ENCODE measurements around the gene ACOT12. TPM values are rescaled to one million over a fixed set of nuclear protein-coding genes. Genes with fewer than 3 reads are reported as not detected.
"Not testable (repeated sequence)": the region's sequence is repeated elsewhere in the genome, so short reads cannot be mapped to it uniquely, and the experiment has no call there.

Gene ACOT12
- polyA plus RNA-seq, 1 experiment = 0.18 TPM

DNA sequence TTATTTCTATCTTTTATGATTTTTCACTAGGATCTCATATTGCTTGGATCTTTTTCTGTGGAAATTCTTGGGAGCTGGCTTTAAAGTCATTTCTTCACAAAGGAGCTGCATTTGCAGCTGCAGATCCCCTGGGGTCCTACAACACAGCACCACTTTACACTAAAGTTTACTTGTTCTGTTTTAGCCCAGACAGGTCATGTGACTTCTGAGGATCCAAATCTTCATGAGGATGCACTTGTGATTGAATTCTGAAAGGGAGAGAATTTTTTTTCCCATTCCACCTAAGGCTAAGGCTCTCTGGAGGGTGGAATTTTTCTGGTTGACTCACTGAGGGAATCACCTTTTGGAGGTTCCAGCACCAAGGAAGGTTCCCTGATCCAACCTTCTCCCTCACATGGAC lies 43.4 kb downstream of the ACOT12 start:
- TF ChIP-seq, protein P1, sequence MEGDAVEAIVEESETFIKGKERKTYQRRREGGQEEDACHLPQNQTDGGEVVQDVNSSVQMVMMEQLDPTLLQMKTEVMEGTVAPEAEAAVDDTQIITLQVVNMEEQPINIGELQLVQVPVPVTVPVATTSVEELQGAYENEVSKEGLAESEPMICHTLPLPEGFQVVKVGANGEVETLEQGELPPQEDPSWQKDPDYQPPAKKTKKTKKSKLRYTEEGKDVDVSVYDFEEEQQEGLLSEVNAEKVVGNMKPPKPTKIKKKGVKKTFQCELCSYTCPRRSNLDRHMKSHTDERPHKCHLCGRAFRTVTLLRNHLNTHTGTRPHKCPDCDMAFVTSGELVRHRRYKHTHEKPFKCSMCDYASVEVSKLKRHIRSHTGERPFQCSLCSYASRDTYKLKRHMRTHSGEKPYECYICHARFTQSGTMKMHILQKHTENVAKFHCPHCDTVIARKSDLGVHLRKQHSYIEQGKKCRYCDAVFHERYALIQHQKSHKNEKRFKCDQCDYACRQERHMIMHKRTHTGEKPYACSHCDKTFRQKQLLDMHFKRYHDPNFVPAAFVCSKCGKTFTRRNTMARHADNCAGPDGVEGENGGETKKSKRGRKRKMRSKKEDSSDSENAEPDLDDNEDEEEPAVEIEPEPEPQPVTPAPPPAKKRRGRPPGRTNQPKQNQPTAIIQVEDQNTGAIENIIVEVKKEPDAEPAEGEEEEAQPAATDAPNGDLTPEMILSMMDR (IDR thresholded peaks at IDR 0.05; ENCODE audit: insufficient read depth, low read depth, low read length) = no peak
- H3K27me3 ChIP-seq (ENCODE audit: control insufficient read depth, insufficient read depth, low read length) = no peaks in the 10 kb centered on the region
- ChIA-PET CTCF (interaction anchor here (0.9 kb wide), 1 partner anchor 32 kb away, joined by 3 read pairs; no protein-coding TSS in a partner anchor), POLR2A (no interaction called here)
- no peak for DNase-seq (ENCODE audit: low read depth)
- no peaks in the 10 kb centered on the region for H3K36me3 ChIP-seq (ENCODE audit: control insufficient read depth, insufficient read depth, low read length)
- no peak overlapping the region for H3K4me3 ChIP-seq (ENCODE audit: low read depth, low read length)

DNA sequence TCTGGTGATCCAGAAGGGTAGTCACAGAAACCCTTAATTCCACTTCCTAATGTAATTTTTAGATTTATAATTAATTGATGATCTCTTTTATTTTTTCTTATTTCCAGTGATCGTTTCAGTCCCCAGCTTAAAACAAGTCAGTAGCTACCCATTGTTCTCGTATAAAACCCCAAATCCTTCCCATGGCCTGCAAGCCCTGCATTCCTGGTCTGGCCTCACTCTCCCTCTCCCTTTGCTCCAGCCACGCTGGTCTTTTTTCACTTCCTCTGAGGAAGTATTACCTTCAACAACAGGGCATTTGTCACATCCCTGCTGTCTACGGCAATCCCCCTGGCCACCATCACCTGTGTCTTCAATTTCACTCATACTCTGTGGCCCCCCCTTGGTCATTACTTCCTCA lies 44.8 kb downstream of the ACOT12 start:
- H3K27me3 ChIP-seq (ENCODE audit: control insufficient read depth, insufficient read depth, low read length) = no peaks in the 10 kb centered on the region
- ChIA-PET POLR2A (no interaction called here), CTCF (interaction anchor here (0.6 to 0.7 kb wide), 2 partner anchors 38 to 554 kb away, joined by 3 read pairs; no protein-coding TSS in a partner anchor)
- TF ChIP-seq, protein P1 (IDR thresholded peaks at IDR 0.05; ENCODE audit: insufficient read depth, low read depth, low read length) = no peak
- no peaks in the 10 kb centered on the region for H3K36me3 ChIP-seq (ENCODE audit: control insufficient read depth, insufficient read depth, low read length)
- no peak for DNase-seq (ENCODE audit: low read depth)
- H3K4me3 ChIP-seq (ENCODE audit: low read depth, low read length) = no peak overlapping the region

DNA sequence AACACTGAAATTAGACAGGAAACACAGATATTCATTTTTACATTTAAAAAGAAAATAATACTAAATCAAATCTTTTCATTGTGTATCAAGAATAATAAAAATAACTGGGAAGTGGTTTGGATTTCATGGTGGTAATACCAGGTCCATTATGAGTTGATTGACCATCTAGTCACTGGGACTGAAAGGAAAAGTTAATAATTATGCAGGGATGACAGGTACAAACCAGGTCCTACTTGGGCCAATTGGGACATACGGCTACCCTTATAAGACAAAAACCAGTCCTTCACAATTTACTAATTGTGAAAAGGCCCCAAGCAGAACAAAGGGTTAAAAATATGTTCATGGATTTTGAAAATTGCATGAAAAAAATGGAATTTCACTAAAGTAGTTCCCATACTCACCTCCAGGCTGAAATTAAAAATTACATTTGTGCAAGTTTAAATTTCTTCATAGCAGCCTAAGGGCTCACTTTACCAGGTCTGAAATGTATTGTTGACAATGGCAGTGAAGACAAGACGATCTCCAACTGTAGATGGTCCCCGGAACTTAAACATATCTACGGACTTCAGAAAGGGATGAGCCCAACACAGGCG lies 48.4 kb downstream of the ACOT12 start:
- DNase-seq (ENCODE audit: low read depth) = no peak
- ChIA-PET CTCF (no interaction called here), POLR2A (no interaction called here)
- TF ChIP-seq, protein P1 (IDR thresholded peaks at IDR 0.05; ENCODE audit: insufficient read depth, low read depth, low read length) = no peak
- Histone ChIP-seq H3K27me3 (ENCODE audit: control insufficient read depth, insufficient read depth, low read length) (no peaks in the 10 kb centered on the region), H3K4me3 (ENCODE audit: low read depth, low read length) (no peak overlapping the region), H3K36me3 (ENCODE audit: control insufficient read depth, insufficient read depth, low read length) (no peaks in the 10 kb centered on the region)

DNA sequence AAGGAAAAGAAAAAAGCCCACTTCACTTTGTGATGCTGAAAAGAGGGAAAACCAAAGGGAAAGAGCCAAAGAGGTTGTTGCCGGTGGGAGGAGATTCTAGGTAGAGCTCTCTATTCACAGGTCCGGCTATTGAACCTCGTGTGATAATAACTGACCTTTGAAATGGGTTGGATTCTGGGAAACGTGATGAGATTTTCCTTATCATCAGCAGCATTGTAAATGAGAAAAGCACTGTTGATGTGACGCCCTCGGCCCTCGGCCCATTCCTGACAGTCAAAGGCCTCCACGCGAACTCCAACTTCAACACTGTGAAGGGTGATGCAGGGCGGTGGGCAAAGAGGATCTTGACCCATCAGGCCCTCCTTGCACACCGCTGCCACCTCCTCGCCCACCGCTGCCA lies 49.2 kb downstream of the ACOT12 start:
- no peak overlapping the region for H3K4me3 ChIP-seq (ENCODE audit: low read depth, low read length)
- ChIA-PET POLR2A (no interaction called here), CTCF (no interaction called here)

GRCh38 chr5:81338213-81338612 lies 55.7 kb downstream of the ACOT12 start:
- H3K27me3 ChIP-seq (ENCODE audit: control insufficient read depth, insufficient read depth, low read length); H3K36me3 ChIP-seq (ENCODE audit: control insufficient read depth, insufficient read depth, low read length); H3K4me3 ChIP-seq (ENCODE audit: low read depth, low read length); DNase-seq (ENCODE audit: low read depth); CTCF ChIA-PET: not testable (repeated sequence)
- POLR2A ChIA-PET = interaction anchor here (0.6 kb wide), 1 partner anchor 45 kb away, joined by 4 read pairs; no protein-coding TSS in a partner anchor

More for the DNA sequence above, 49.2 kb downstream of the ACOT12 start:
- no peaks in the 10 kb centered on the region for H3K27me3 ChIP-seq (ENCODE audit: control insufficient read depth, insufficient read depth, low read length)
- DNase-seq (ENCODE audit: low read depth) = no peak
- TF ChIP-seq, protein P1 (IDR thresholded peaks at IDR 0.05; ENCODE audit: insufficient read depth, low read depth, low read length) = no peak
- H3K36me3 ChIP-seq (ENCODE audit: control insufficient read depth, insufficient read depth, low read length) = no peaks in the 10 kb centered on the region

GRCh38 chr5:81337803-81338202 lies 56.1 kb downstream of the ACOT12 start:
- no peak overlapping the region for H3K4me3 ChIP-seq (ENCODE audit: low read depth, low read length)
- DNase-seq (ENCODE audit: low read depth) = no peak

More at GRCh38 chr5:81337803-81338202, 56.1 kb downstream of the ACOT12 start:
- Histone ChIP-seq H3K27me3 (ENCODE audit: control insufficient read depth, insufficient read depth, low read length) (no peaks in the 10 kb centered on the region), H3K36me3 (ENCODE audit: control insufficient read depth, insufficient read depth, low read length) (no peaks in the 10 kb centered on the region)
- ChIA-PET POLR2A (interaction anchor here (0.6 kb wide), 1 partner anchor 46 kb away, joined by 4 read pairs; no protein-coding TSS in a partner anchor), CTCF (no interaction called here)
- TF ChIP-seq, protein P1 (IDR thresholded peaks at IDR 0.05; ENCODE audit: insufficient read depth, low read depth, low read length) = no peak
